ENCODE measurements around the gene CACNB2.

The CACNB2 gene

GRCh38 chr10:18532881-18533535, 392.8 kb downstream of the CACNB2 start:
- DNase-seq (ENCODE audit: low spot score), result no peak

GRCh38 chr10:18533896-18534295, 393.7 kb downstream of the CACNB2 start:
- no peak for TF ChIP-seq CTCF (conservative IDR thresholded peaks at IDR 0.05; ENCODE audit: low read depth)
- ChIA-PET CTCF (no interaction called here), POLR2A (ENCODE audit: low non-redundant PET) (no interaction called here)
- no peak for DNase-seq (ENCODE audit: low spot score)
- no peak overlapping the region for H3K27ac ChIP-seq

More at GRCh38 chr10:18532881-18533535, 392.8 kb downstream of the CACNB2 start:
- no peak overlapping the region for H3K27ac ChIP-seq
- CTCF ChIA-PET, result no interaction called here
- no peak for TF ChIP-seq CTCF (conservative IDR thresholded peaks at IDR 0.05; ENCODE audit: low read depth)
- POLR2A ChIA-PET (ENCODE audit: low non-redundant PET), result no interaction called here

GRCh38 chr10:18539335-18539734, 399.1 kb downstream of the CACNB2 start:
- ChIA-PET POLR2A (ENCODE audit: low non-redundant PET) (no interaction called here), CTCF (no interaction called here)
- no peak for TF ChIP-seq CTCF (conservative IDR thresholded peaks at IDR 0.05; ENCODE audit: low read depth)
- no peak for DNase-seq (ENCODE audit: low spot score)
- H3K27ac ChIP-seq, result no peak overlapping the region

- no peak for TF ChIP-seq CTCF (conservative IDR thresholded peaks at IDR 0.05; ENCODE audit: low read depth)
Measured at GRCh38 chr10:18540195-18540594, 400.0 kb downstream of the CACNB2 start.

GRCh38 chr10:18542832-18543231, 402.6 kb downstream of the CACNB2 start:
- TF ChIP-seq CTCF (conservative IDR thresholded peaks at IDR 0.05; ENCODE audit: low read depth), result no peak
- CTCF ChIA-PET, result no interaction called here

More at GRCh38 chr10:18540195-18540594, 400.0 kb downstream of the CACNB2 start:
- no peak for DNase-seq (ENCODE audit: low spot score)
- CTCF ChIA-PET, result no interaction called here
- H3K27ac ChIP-seq, result no peak overlapping the region
- POLR2A ChIA-PET (ENCODE audit: low non-redundant PET), result no interaction called here

GRCh38 chr10:18545621-18546305, 405.5 kb downstream of the CACNB2 start:
- no peak for TF ChIP-seq CTCF (conservative IDR thresholded peaks at IDR 0.05; ENCODE audit: low read depth)
- ChIA-PET POLR2A (ENCODE audit: low non-redundant PET) (no interaction called here), CTCF (no interaction called here)
- H3K27ac ChIP-seq, result no peak overlapping the region
- no peak for DNase-seq (ENCODE audit: low spot score)

More at GRCh38 chr10:18542832-18543231, 402.6 kb downstream of the CACNB2 start:
- H3K27ac ChIP-seq, result no peak overlapping the region
- POLR2A ChIA-PET (ENCODE audit: low non-redundant PET), result no interaction called here
- no peak for DNase-seq (ENCODE audit: low spot score)

Measured in RWPE1 (cell line).